ENCODE results near the gene PRAMEF20.

DNA sequence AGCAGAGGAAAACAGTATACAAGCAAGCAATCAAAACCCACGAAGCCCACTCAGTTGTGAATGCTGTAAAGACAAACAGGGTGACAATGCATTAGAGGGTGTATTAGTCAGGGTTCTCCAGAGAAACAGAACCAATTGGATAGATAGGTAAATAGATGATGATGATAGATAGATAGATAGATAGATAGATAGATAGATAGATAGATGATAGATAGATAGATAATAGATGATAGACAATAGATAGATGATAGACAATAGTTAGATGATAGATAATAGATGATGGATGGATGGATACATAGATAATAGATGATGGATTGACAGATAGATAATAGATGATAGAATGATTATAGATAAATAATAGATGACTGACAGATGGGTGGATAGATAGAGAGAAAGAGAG lies 55.3 kb downstream of the PRAMEF20 start:
- TF ChIP-seq, protein P1, sequence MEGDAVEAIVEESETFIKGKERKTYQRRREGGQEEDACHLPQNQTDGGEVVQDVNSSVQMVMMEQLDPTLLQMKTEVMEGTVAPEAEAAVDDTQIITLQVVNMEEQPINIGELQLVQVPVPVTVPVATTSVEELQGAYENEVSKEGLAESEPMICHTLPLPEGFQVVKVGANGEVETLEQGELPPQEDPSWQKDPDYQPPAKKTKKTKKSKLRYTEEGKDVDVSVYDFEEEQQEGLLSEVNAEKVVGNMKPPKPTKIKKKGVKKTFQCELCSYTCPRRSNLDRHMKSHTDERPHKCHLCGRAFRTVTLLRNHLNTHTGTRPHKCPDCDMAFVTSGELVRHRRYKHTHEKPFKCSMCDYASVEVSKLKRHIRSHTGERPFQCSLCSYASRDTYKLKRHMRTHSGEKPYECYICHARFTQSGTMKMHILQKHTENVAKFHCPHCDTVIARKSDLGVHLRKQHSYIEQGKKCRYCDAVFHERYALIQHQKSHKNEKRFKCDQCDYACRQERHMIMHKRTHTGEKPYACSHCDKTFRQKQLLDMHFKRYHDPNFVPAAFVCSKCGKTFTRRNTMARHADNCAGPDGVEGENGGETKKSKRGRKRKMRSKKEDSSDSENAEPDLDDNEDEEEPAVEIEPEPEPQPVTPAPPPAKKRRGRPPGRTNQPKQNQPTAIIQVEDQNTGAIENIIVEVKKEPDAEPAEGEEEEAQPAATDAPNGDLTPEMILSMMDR (IDR thresholded peaks at IDR 0.05): no peak
- TF ChIP-seq EP300 (IDR thresholded peaks at IDR 0.05) (no peak), POLR2A (IDR thresholded peaks at IDR 0.05) (no peak)

Measured in gastroesophageal sphincter (tissue), 3 donors.